ENCODE data around the gene AUP1.

Gene AUP1

DNA sequence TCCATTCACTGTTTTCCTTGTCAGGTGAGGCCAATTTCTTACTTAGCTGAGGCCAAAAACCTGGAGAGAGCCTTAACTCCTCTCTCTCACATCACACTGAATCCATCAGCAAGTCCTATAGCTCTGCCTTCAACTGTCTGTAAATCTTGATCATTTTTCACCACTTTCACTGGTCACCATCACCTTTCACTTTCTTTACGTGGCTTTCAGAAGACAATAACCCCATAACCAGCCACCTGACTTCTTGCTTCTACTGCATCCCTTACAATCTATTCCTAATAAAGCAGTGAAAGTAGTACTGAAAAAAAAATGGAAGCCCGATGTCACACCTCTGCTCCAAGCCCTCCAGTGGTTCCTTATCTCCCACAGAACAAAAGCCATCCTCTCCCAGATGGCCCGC is 16.5 kb upstream of the AUP1 start:
- H3K27me3 ChIP-seq (ENCODE audit: low read depth, low read length), result no peaks in the 10 kb centered on the region
- no peak overlapping the region for H3K4me3 ChIP-seq (ENCODE audit: low read depth in 1 of 2, low read length in 2 of 2)
- H3K9me3 ChIP-seq (ENCODE audit: control insufficient read depth in 1 of 2, low read length in 2 of 2), result no peaks in the 10 kb centered on the region
- peaks cover 0 to 12% of the 10 kb centered on the region in 2 donors for H3K4me1 ChIP-seq (ENCODE audit: control insufficient read depth in 1 of 2, insufficient read depth in 2 of 2, low read length in 2 of 2)
- no peak overlapping the region for H3K27ac ChIP-seq (ENCODE audit: low read length)
- no peaks in the 10 kb centered on the region for H3K36me3 ChIP-seq (ENCODE audit: control insufficient read depth in 1 of 2, insufficient read depth in 2 of 2, low read length in 2 of 2)

DNA sequence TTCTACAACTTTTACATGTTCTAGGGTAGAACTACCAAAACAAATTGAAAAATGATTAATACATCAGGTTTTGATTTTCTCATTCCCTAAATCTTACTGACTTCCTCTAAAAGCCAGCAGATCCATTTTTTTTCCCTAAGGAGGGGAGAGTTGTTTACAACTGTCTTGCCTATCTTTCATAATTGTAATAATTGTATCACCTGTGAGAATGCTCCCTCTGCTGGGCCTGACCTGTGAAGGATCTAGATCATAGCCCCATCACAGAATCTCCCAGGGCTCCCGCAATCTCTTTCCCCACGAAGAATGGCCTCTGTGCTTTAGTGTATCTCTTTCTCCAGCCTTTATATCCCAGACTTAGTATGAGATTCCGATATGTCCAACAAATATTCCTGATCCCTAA is 15.1 kb upstream of the AUP1 start:
- no peak overlapping the region for H3K4me3 ChIP-seq (ENCODE audit: low read depth in 1 of 2, low read length in 2 of 2)
- no peak overlapping the region for H3K27ac ChIP-seq (ENCODE audit: low read length)
- H3K9me3 ChIP-seq (ENCODE audit: control insufficient read depth in 1 of 2, low read length in 2 of 2), result no peaks in the 10 kb centered on the region
- peaks cover 0 to 6% of the 10 kb centered on the region in 2 donors for H3K4me1 ChIP-seq (ENCODE audit: control insufficient read depth in 1 of 2, insufficient read depth in 2 of 2, low read length in 2 of 2)
- no peaks in the 10 kb centered on the region for H3K36me3 ChIP-seq (ENCODE audit: control insufficient read depth in 1 of 2, insufficient read depth in 2 of 2, low read length in 2 of 2)
- no peaks in the 10 kb centered on the region for H3K27me3 ChIP-seq (ENCODE audit: low read depth, low read length)

DNA sequence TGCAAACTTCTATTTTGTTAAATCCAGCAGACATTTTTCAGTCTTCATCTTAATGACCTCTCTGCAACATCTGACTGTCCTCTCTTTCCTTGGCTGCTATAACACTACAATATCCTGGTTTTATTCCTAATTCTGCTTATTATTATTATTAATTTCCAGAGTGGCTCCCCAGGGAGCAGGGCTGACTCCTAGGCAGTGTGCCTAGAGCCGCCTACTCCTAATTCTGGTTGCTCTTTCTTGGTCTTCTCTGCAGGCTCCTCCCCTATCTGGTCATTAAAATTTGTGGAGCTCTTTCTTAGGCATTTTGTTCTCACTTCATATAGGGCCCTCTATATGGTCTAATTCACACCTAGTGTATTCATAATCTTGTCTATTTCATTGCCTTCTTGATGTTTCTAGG is 13.5 kb upstream of the AUP1 start:
- H3K4me3 ChIP-seq (ENCODE audit: low read depth in 1 of 2, low read length in 2 of 2), result no peak overlapping the region
- H3K27ac ChIP-seq (ENCODE audit: low read length), result no peak overlapping the region
- no peaks in the 10 kb centered on the region for H3K9me3 ChIP-seq (ENCODE audit: control insufficient read depth in 1 of 2, low read length in 2 of 2)
- no peaks in the 10 kb centered on the region for H3K4me1 ChIP-seq (ENCODE audit: control insufficient read depth in 1 of 2, insufficient read depth in 2 of 2, low read length in 2 of 2)
- no peaks in the 10 kb centered on the region for H3K36me3 ChIP-seq (ENCODE audit: control insufficient read depth in 1 of 2, insufficient read depth in 2 of 2, low read length in 2 of 2)
- no peaks in the 10 kb centered on the region for H3K27me3 ChIP-seq (ENCODE audit: low read depth, low read length)

GRCh38 chr2:74540291-74540690 is 10.8 kb upstream of the AUP1 start:
- no peaks in the 10 kb centered on the region for H3K9me3 ChIP-seq (ENCODE audit: control insufficient read depth in 1 of 2, low read length in 2 of 2)
- no peak overlapping the region for H3K4me3 ChIP-seq (ENCODE audit: low read depth in 1 of 2, low read length in 2 of 2)
- no peaks in the 10 kb centered on the region for H3K4me1 ChIP-seq (ENCODE audit: control insufficient read depth in 1 of 2, insufficient read depth in 2 of 2, low read length in 2 of 2)
- no peaks in the 10 kb centered on the region for H3K27me3 ChIP-seq (ENCODE audit: low read depth, low read length)
- no peak overlapping the region for H3K27ac ChIP-seq (ENCODE audit: low read length)
- H3K36me3 ChIP-seq (ENCODE audit: control insufficient read depth in 1 of 2, insufficient read depth in 2 of 2, low read length in 2 of 2), result no peaks in the 10 kb centered on the region

- Histone ChIP-seq H3K9me3 (ENCODE audit: control insufficient read depth in 1 of 2, low read length in 2 of 2) (no peaks in the 10 kb centered on the region), H3K36me3 (ENCODE audit: control insufficient read depth in 1 of 2, insufficient read depth in 2 of 2, low read length in 2 of 2) (no peaks in the 10 kb centered on the region), H3K4me3 (ENCODE audit: low read depth in 1 of 2, low read length in 2 of 2) (no peak overlapping the region), H3K27me3 (ENCODE audit: low read depth, low read length) (no peaks in the 10 kb centered on the region), H3K27ac (ENCODE audit: low read length) (no peak overlapping the region), H3K4me1 (ENCODE audit: control insufficient read depth in 1 of 2, insufficient read depth in 2 of 2, low read length in 2 of 2) (no peaks in the 10 kb centered on the region)
These were observed 9.4 kb upstream of the AUP1 start for GRCh38 chr2:74538881-74539339.

- Histone ChIP-seq H3K9me3 (ENCODE audit: control insufficient read depth in 1 of 2, low read length in 2 of 2) (no peaks in the 10 kb centered on the region), H3K4me3 (ENCODE audit: low read depth in 1 of 2, low read length in 2 of 2) (no peak overlapping the region), H3K4me1 (ENCODE audit: control insufficient read depth in 1 of 2, insufficient read depth in 2 of 2, low read length in 2 of 2) (no peaks in the 10 kb centered on the region), H3K27me3 (ENCODE audit: low read depth, low read length) (no peaks in the 10 kb centered on the region), H3K36me3 (ENCODE audit: control insufficient read depth in 1 of 2, insufficient read depth in 2 of 2, low read length in 2 of 2) (peaks cover 5 to 12% of the 10 kb centered on the region in 2 donors), H3K27ac (ENCODE audit: low read length) (no peak overlapping the region)
These were observed 7.6 kb upstream of the AUP1 start for GRCh38 chr2:74537140-74537539.

GRCh38 chr2:74536166-74536950 is 6.9 kb upstream of the AUP1 start:
- Histone ChIP-seq H3K4me1 (ENCODE audit: control insufficient read depth in 1 of 2, insufficient read depth in 2 of 2, low read length in 2 of 2) (peaks cover 3 to 4% of the 10 kb centered on the region in 2 donors), H3K36me3 (ENCODE audit: control insufficient read depth in 1 of 2, insufficient read depth in 2 of 2, low read length in 2 of 2) (peaks cover 5 to 12% of the 10 kb centered on the region in 2 donors), H3K27ac (ENCODE audit: low read length) (no peak overlapping the region), H3K4me3 (ENCODE audit: low read depth in 1 of 2, low read length in 2 of 2) (no peak overlapping the region), H3K9me3 (ENCODE audit: control insufficient read depth in 1 of 2, low read length in 2 of 2) (no peaks in the 10 kb centered on the region), H3K27me3 (ENCODE audit: low read depth, low read length) (no peaks in the 10 kb centered on the region)

GRCh38 chr2:74535440-74535965 is 6.0 kb upstream of the AUP1 start:
- H3K36me3 ChIP-seq (ENCODE audit: control insufficient read depth in 1 of 2, insufficient read depth in 2 of 2, low read length in 2 of 2), result peaks cover 5 to 12% of the 10 kb centered on the region in 2 donors
- no peak overlapping the region for H3K4me3 ChIP-seq (ENCODE audit: low read depth in 1 of 2, low read length in 2 of 2)
- no peak overlapping the region for H3K27ac ChIP-seq (ENCODE audit: low read length)
- H3K4me1 ChIP-seq (ENCODE audit: control insufficient read depth in 1 of 2, insufficient read depth in 2 of 2, low read length in 2 of 2), result peaks cover 10 to 12% of the 10 kb centered on the region in 2 donors
- H3K27me3 ChIP-seq (ENCODE audit: low read depth, low read length), result no peaks in the 10 kb centered on the region
- no peaks in the 10 kb centered on the region for H3K9me3 ChIP-seq (ENCODE audit: control insufficient read depth in 1 of 2, low read length in 2 of 2)

DNA sequence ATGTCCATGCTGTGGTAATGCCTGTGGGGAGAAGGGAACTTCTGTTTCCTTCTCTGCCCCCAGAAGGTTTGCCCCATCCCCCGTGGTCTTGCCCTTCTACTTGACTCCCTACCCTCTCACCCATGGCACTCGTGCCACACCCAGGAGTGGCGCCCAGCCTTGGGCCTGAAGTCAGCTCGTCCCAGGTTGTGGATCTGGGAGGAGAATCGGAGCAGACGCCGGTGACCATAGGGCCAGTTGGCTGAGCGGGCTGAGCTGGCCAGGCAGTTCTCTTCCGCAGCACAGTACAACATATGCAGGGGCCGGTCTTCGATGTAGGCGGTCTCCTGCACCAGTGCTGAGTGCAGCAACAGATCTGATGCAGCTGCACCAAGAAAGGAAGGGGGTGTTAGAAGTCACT is 4.9 kb upstream of the AUP1 start:
- Histone ChIP-seq H3K27ac (ENCODE audit: low read length) (no peak overlapping the region), H3K4me3 (ENCODE audit: low read depth in 1 of 2, low read length in 2 of 2) (no peak overlapping the region), H3K9me3 (ENCODE audit: control insufficient read depth in 1 of 2, low read length in 2 of 2) (no peaks in the 10 kb centered on the region), H3K4me1 (ENCODE audit: control insufficient read depth in 1 of 2, insufficient read depth in 2 of 2, low read length in 2 of 2) (peaks cover 10 to 12% of the 10 kb centered on the region in 2 donors), H3K36me3 (ENCODE audit: control insufficient read depth in 1 of 2, insufficient read depth in 2 of 2, low read length in 2 of 2) (peaks cover 5 to 12% of the 10 kb centered on the region in 2 donors), H3K27me3 (ENCODE audit: low read depth, low read length) (no peaks in the 10 kb centered on the region)

- no peak overlapping the region for H3K4me3 ChIP-seq (ENCODE audit: low read depth in 1 of 2, low read length in 2 of 2)
- no peak overlapping the region for H3K27ac ChIP-seq (ENCODE audit: low read length)
These were observed 4.0 kb upstream of the AUP1 start for GRCh38 chr2:74533464-74533863.

GRCh38 chr2:74532222-74532621 is 2.7 kb upstream of the AUP1 start:
- H3K27ac ChIP-seq (ENCODE audit: low read length), result no peak overlapping the region
- H3K4me1 ChIP-seq (ENCODE audit: control insufficient read depth in 1 of 2, insufficient read depth in 2 of 2, low read length in 2 of 2), result peaks cover 16 to 25% of the 10 kb centered on the region in 2 donors
- H3K36me3 ChIP-seq (ENCODE audit: control insufficient read depth in 1 of 2, insufficient read depth in 2 of 2, low read length in 2 of 2), result peaks cover 10 to 23% of the 10 kb centered on the region in 2 donors
- H3K4me3 ChIP-seq (ENCODE audit: low read depth in 1 of 2, low read length in 2 of 2), result no peak overlapping the region
- H3K9me3 ChIP-seq (ENCODE audit: control insufficient read depth in 1 of 2, low read length in 2 of 2), result no peaks in the 10 kb centered on the region
- no peaks in the 10 kb centered on the region for H3K27me3 ChIP-seq (ENCODE audit: low read depth, low read length)

More at GRCh38 chr2:74533464-74533863, 4.0 kb upstream of the AUP1 start:
- Histone ChIP-seq H3K4me1 (ENCODE audit: control insufficient read depth in 1 of 2, insufficient read depth in 2 of 2, low read length in 2 of 2) (peaks cover 14 to 17% of the 10 kb centered on the region in 2 donors), H3K36me3 (ENCODE audit: control insufficient read depth in 1 of 2, insufficient read depth in 2 of 2, low read length in 2 of 2) (peaks cover 5 to 12% of the 10 kb centered on the region in 2 donors), H3K9me3 (ENCODE audit: control insufficient read depth in 1 of 2, low read length in 2 of 2) (no peaks in the 10 kb centered on the region), H3K27me3 (ENCODE audit: low read depth, low read length) (no peaks in the 10 kb centered on the region)

All from muscle layer of duodenum (tissue), 2 donors.